K562 (cell line): Measurements from ENCODE around the gene IP6K1. TPM values are rescaled to one million over a fixed set of nuclear protein-coding genes. Genes with fewer than 3 reads are reported as not detected.

Source experiments
- ATAC-seq: fragments of 200-7000 bp; cut with Tn5 transposase; 3 replicates; pipeline ENCODE4 v1.9.1; 2020; ENCODE audit warnings: moderate library complexity
- BruUV-seq: library from RNA; stranded (reverse); fragments of 400-500 nt; replicated peaks from 2 replicates; lab custom pipeline; 2021; lab: Mats Ljungman, UMichigan
- CTCF ChIA-PET: fragments of 300-600 bp; formaldehyde crosslinking; extraction: SDS; loops from one replicate; lab custom pipeline; 2021; ENCODE audit warnings: low intra/inter-chr PET ratio; lab: Yijun Ruan, JAX
- POLR2A ChIA-PET: fragments of 300-600, 350-650 bp; sonication (Branson Sonifier 250); formaldehyde crosslinking; extraction: SDS; loops from one replicate; lab custom pipeline; 2021; ENCODE audit warnings: antibody characterized with exemption, inconsistent platforms; lab: Yijun Ruan, JAX
- DNase-seq, 4 experiments: peaks; one replicate each; pipeline versions ENCODE4 v3.0.0 to v3.0.0-alpha.2; 2011 to 2018; ENCODE audit warnings: low spot score in 3 of 4, mixed read lengths in 3 of 4; ENCODE audit errors: extremely low read depth in 1 of 4
- FAIRE-seq: peaks from 2 replicates; lab custom pipeline; 2011; peaks lifted over from hg19 to GRCh38; lab: Jason Lieb, UNC
- H2AFZ ChIP-seq: 2 replicates; pipeline ENCODE4 v1.6.0; 2011; ENCODE audit warnings: low read depth, low read length, control low read depth, inconsistent platforms
- H3K27ac ChIP-seq: fragments of 200-600 bp; 3 replicates; pipeline ENCODE4 v1.8.0; 2011; ENCODE audit warnings: low read depth, mild to moderate bottlenecking, control low read depth, inconsistent platforms, low read length, moderate library complexity, mixed read lengths; ENCODE audit errors: extremely low read depth
- H3K27me3 ChIP-seq, 2 experiments: fragments of 300-600 bp in 1 of 2; 2 replicates in 1 of 2; 3 replicates in 1 of 2; pipeline versions ENCODE4 v1.6.0 to v1.8.0; 2011; ENCODE audit warnings: inconsistent platforms in 2 of 2, low read length in 2 of 2, mild to moderate bottlenecking in 1 of 2, mixed read lengths in 1 of 2, moderate library complexity in 1 of 2; ENCODE audit not compliant: control insufficient read depth in 2 of 2, insufficient read depth in 2 of 2
- H3K36me3 ChIP-seq: fragments of 300-600 bp; 3 replicates; pipeline ENCODE4 v1.8.0; 2011; ENCODE audit warnings: mild to moderate bottlenecking, low read length, inconsistent platforms; ENCODE audit not compliant: control insufficient read depth, insufficient read depth
- H3K4me1 ChIP-seq, 2 experiments: fragments of 200-600 bp in 1 of 2; replicated peaks in 1 of 2; 2 replicates in 1 of 2; 3 replicates in 1 of 2; pipeline versions ENCODE4 v1.5.1 to v1.8.0; 2011; ENCODE audit warnings: inconsistent platforms in 2 of 2, low read length in 2 of 2, mild to moderate bottlenecking in 1 of 2, mixed read lengths in 1 of 2, moderate library complexity in 1 of 2; ENCODE audit not compliant: control insufficient read depth in 2 of 2, insufficient read depth in 2 of 2
- H3K4me2 ChIP-seq: 2 replicates; pipeline ENCODE4 v1.6.1; 2011; ENCODE audit warnings: low read length, control low read depth, inconsistent platforms, mixed read lengths; ENCODE audit not compliant: insufficient read depth
- H3K4me3 ChIP-seq: fragments of 200-600 bp; sonication (generic), shearing (Covaris generic); 2 replicates; pipeline ENCODE4 v1.5.1; 2016; ENCODE audit warnings: control low read depth, inconsistent platforms
- H3K79me2 ChIP-seq: fragments of 200-600 bp; 3 replicates; pipeline ENCODE4 v1.8.0; 2011; ENCODE audit warnings: low read length, inconsistent platforms; ENCODE audit not compliant: control insufficient read depth, insufficient read depth
- H3K9ac ChIP-seq, 2 experiments: 2 replicates each; pipeline versions ENCODE4 v1.6.0 to v1.6.1; 2011; ENCODE audit warnings: low read depth in 2 of 2, low read length in 2 of 2, control low read depth in 1 of 2, inconsistent platforms in 1 of 2, mild to moderate bottlenecking in 1 of 2, mixed read lengths in 1 of 2; ENCODE audit not compliant: insufficient read depth in 1 of 2
- H3K9me1 ChIP-seq: one replicate; pipeline ENCODE4 v1.6.0; 2011; ENCODE audit warnings: inconsistent platforms, mild to moderate bottlenecking, low read length, moderate library complexity; ENCODE audit not compliant: control insufficient read depth, insufficient read depth
- H3K9me3 ChIP-seq: replicated peaks from 2 replicates; pipeline ENCODE4 v1.5.1; 2011; ENCODE audit warnings: low read depth, low read length, inconsistent platforms; ENCODE audit not compliant: control insufficient read depth, insufficient read depth
- H4K20me1 ChIP-seq: replicated peaks from 2 replicates; pipeline ENCODE4 v1.6.1; 2011; ENCODE audit warnings: low read length, inconsistent platforms, mixed read lengths; ENCODE audit not compliant: control insufficient read depth, insufficient read depth
- FOXJ2 ChIP-seq: fragments of 200-800 bp; sonication (Bioruptor generic); IDR thresholded peaks from 2 replicates; pipeline ENCODE4 v1.6.1; 2016; ENCODE audit warnings: missing genetic modification characterization, missing compliant biosample characterization
- HMGXB4 ChIP-seq: sonication (generic); formaldehyde crosslinking; IDR thresholded peaks from 2 replicates; pipeline ENCODE4 v1.8.1; 2023; ENCODE audit warnings: mild to moderate bottlenecking, missing genetic modification reagents
- MAFK ChIP-seq: IDR thresholded peaks from 2 replicates; pipeline ENCODE4 v1.6.1; 2011; ENCODE audit warnings: low read length, improper control_type of control experiment
- PHF8 ChIP-seq: fragments of 200-600 bp; sonication (generic); IDR thresholded peaks from 2 replicates; pipeline ENCODE4 v1.6.1; 2012; ENCODE audit warnings: mixed run types, mild to moderate bottlenecking, inconsistent platforms, low read length, moderate library complexity, borderline replicate concordance
- PML ChIP-seq: IDR thresholded peaks from 2 replicates; pipeline ENCODE4 v1.6.1; 2012; ENCODE audit warnings: low read length, inconsistent platforms
- ZFP30 ChIP-seq: fragments of 250-450 bp; sonication (Bioruptor Pico); IDR thresholded peaks from 2 replicates; pipeline ENCODE4 v1.8.0; 2022; ENCODE audit warnings: moderate library complexity, mild to moderate bottlenecking, inconsistent platforms, borderline replicate concordance
- ZFP91 ChIP-seq: sonication (generic); formaldehyde crosslinking; IDR thresholded peaks from 2 replicates; pipeline ENCODE4 v1.8.0; 2022; ENCODE audit warnings: mild to moderate bottlenecking, missing genetic modification reagents
- ZNF592 ChIP-seq: fragments of 450-650 bp; IDR thresholded peaks from 2 replicates; pipeline ENCODE4 v1.6.1; 2017; ENCODE audit warnings: antibody characterized with exemption, mild to moderate bottlenecking
- WGBS: fragments of 100-300 bp; shearing (Covaris generic); methylation state at CpG from one replicate; pipeline ENCODE4 v1.1.6; 2016; ENCODE audit warnings: low coverage, mixed read lengths; ENCODE audit not compliant: insufficient coverage; ENCODE audit errors: missing lambda C conversion rate; 5-methylcytosine and 5-hydroxymethylcytosine counted together
- in situ Hi-C: fragments of 300-500 bp; cut with MboI; formaldehyde crosslinking; loops from 4 replicates; pipeline ENCODE4 v1.15.0; 2018; ENCODE audit warnings: inconsistent platforms, mixed read lengths
- intact Hi-C: fragments of 100-400 bp; cut with micrococcal nuclease; formaldehyde crosslinking; loops from 2 replicates; pipeline ENCODE4 v1.14.2; 2022
- polyA plus RNA-seq, 8 experiments: library from polyadenylated mRNA; depleted of rRNA in 4 of 8; stranded (reverse) in 5 of 8; unstranded in 3 of 8; fragments of >200 nt; fragmentation: Nextera tagmentation in 2 of 8; fragmentation: Illumina TruSeq in 1 of 8; extraction: Ambion mirVana in 2 of 8; extraction: Trizol in 1 of 8; gene quantifications; 2 replicates each; pipeline versions ENCODE4 v1.2.1 to v1.2.3, GENCODE V29; 2011 to 2014; ENCODE audit warnings: inconsistent platforms in 1 of 8, missing spikeins in 1 of 8
- total RNA-seq, 7 experiments: library from RNA; depleted of rRNA in 6 of 7; stranded (reverse); fragments of >200 nt in 6 of 7; fragmentation: Illumina TruSeq in 2 of 7; extraction: Trizol in 2 of 7; gene quantifications; 2 replicates each; pipeline versions ENCODE4 v1.2.1 to v1.2.3, GENCODE V29; 2011 to 2021; ENCODE audit warnings: low replicate concordance in 1 of 7
- TF ChIP-seq, protein P1 (sequence below): IDR thresholded peaks from 2 replicates; pipeline ENCODE4 v1.6.1; 2012; ENCODE audit warnings: low read depth, low read length, improper control_type of control experiment, borderline replicate concordance

Gene IP6K1
- total and polyA plus RNA-seq, 9 of the 15 experiments (the other 6 are each of a cell fraction or from before 2014, with no cell fraction given) = 0.46 to 29.2 (median 13.1) TPM

DNA sequence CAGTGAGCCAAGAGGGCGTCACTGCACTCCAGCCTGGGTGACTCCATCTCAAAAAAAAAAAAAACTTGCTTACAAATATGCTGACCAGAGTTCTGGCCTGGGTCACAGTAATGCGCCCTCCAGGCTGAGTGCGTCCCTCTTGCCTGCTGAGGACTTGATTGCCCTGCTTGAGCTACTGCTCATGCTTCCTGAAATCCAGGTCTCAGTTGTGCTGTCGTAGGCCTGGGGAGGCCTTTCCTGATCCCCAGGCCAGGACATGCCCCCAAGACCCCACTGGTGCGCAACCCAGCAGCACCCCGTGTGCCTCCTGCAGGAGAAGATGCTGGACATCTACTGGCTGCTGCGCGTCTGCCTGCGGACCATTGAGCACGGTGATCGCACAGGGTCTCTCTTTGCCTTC, 74.2 kb downstream of the IP6K1 start:
- H3K27me3 ChIP-seq = no peaks in the 10 kb centered on the region
- H3K36me3 ChIP-seq = peaks cover 25% of the 10 kb centered on the region; the same call in 2 of the 3 replicates
- no peak overlapping the region for H3K4me2 ChIP-seq
- BruUV-seq = no TSS peak
- no peak for DNase-seq
- no peak for ATAC-seq
- no peak for TF ChIP-seq FOXJ2 (tag)
- no peak for TF ChIP-seq ZFP91 (CRISPR knock-in tag)
- TF ChIP-seq PHF8 = no peak
- TF ChIP-seq, protein P1, sequence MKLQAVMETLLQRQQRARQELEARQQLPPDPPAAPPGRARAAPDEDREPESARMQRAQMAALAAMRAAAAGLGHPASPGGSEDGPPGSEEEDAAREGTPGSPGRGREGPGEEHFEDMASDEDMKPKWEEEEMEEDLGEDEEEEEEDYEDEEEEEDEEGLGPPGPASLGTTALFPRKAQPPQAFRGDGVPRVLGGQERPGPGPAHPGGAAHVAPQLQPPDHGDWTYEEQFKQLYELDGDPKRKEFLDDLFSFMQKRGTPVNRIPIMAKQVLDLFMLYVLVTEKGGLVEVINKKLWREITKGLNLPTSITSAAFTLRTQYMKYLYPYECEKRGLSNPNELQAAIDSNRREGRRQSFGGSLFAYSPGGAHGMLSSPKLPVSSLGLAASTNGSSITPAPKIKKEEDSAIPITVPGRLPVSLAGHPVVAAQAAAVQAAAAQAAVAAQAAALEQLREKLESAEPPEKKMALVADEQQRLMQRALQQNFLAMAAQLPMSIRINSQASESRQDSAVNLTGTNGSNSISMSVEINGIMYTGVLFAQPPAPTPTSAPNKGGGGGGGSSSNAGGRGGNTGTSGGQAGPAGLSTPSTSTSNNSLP = no peak
- no peak for TF ChIP-seq HMGXB4 (CRISPR knock-in tag)
- TF ChIP-seq ZNF592 = no peak
- TF ChIP-seq PML = no peak
- no peak for TF ChIP-seq ZFP30
- TF ChIP-seq MAFK = no peak
- intact Hi-C loops (no loop called here), in situ Hi-C loops (no loop called here)
- ChIA-PET CTCF (interaction anchor here (0.6 kb wide), 1 partner anchor 466 kb away, joined by 4 read pairs; no protein-coding TSS in a partner anchor), POLR2A (interaction anchor here (1.1 to 1.3 kb wide), 2 partner anchors 9 to 12 kb away, joined by 4 to 5 read pairs; partner anchors contain the start of gene GMPPB)
- no peak overlapping the region for H2AFZ ChIP-seq
- no peak overlapping the region for H3K4me3 ChIP-seq
- no peaks in the 10 kb centered on the region for H3K79me2 ChIP-seq
- FAIRE-seq = no peak
- H3K9me3 ChIP-seq = no peaks in the 10 kb centered on the region
- WGBS = 100% methylated on average over 4 of the region's 11 CpGs
- no peak overlapping the region for H3K27ac ChIP-seq
- H3K4me1 ChIP-seq = no peaks in the 10 kb centered on the region; a peak in 1 of 5 replicates
- no peaks in the 10 kb centered on the region for H4K20me1 ChIP-seq
- H3K9ac ChIP-seq = no peak overlapping the region
- H3K9me1 ChIP-seq = no peaks in the 10 kb centered on the region
